MM.1S (cell line): ENCODE results near the gene CDHR1.

Source experiments
- DNase-seq: peaks from one replicate; pipeline ENCODE4 v3.0.0-alpha.2; 2015
- H2AFZ ChIP-seq: fragments of 300-600 bp; sonication (generic); 2 replicates; pipeline ENCODE4 v1.6.0; 2016; ENCODE audit warnings: antibody characterized with exemption, low read length
- H3F3A ChIP-seq: fragments of 300-600 bp; sonication (generic); 2 replicates; pipeline ENCODE4 v1.6.1; 2016; ENCODE audit warnings: mild to moderate bottlenecking, antibody characterized with exemption, low read length, moderate library complexity, mixed read lengths; ENCODE audit not compliant: insufficient read depth
- H3K27ac ChIP-seq: fragments of 300-600 bp; sonication (generic); 2 replicates; pipeline ENCODE4 v1.5.1; 2016; ENCODE audit warnings: mild to moderate bottlenecking, low read length
- H3K27me3 ChIP-seq: fragments of 300-600 bp; sonication (generic); replicated peaks from 2 replicates; pipeline ENCODE4 v1.6.0; 2016; ENCODE audit warnings: low read length; ENCODE audit not compliant: insufficient read depth
- H3K36me3 ChIP-seq: fragments of 300-600 bp; sonication (generic); replicated peaks from 2 replicates; pipeline ENCODE4 v1.6.1; 2016; ENCODE audit warnings: mild to moderate bottlenecking, low read length, mixed read lengths; ENCODE audit not compliant: insufficient read depth
- H3K4me1 ChIP-seq: fragments of 300-600 bp; sonication (generic); 2 replicates; pipeline ENCODE4 v1.6.1; 2016; ENCODE audit warnings: low read length, mixed read lengths
- H3K4me2 ChIP-seq: fragments of 300-600 bp; sonication (generic); 2 replicates; pipeline ENCODE4 v1.6.0; 2016; ENCODE audit warnings: low read depth, low read length
- H3K4me3 ChIP-seq: fragments of 300-600 bp; sonication (generic); 2 replicates; pipeline ENCODE4 v1.5.1; 2016; ENCODE audit warnings: low read length, mixed read lengths
- H3K79me2 ChIP-seq: fragments of 300-600 bp; sonication (generic); 2 replicates; pipeline ENCODE4 v1.6.1; 2016; ENCODE audit warnings: mixed run types, low read length, mixed read lengths
- H3K9ac ChIP-seq: fragments of 300-600 bp; sonication (generic); 2 replicates; pipeline ENCODE4 v1.6.1; 2016; ENCODE audit warnings: low read length, mixed read lengths
- H3K9me2 ChIP-seq: fragments of 300-600 bp; sonication (generic); replicated peaks from 2 replicates; pipeline ENCODE4 v1.6.1; 2016; ENCODE audit warnings: mild to moderate bottlenecking, low read length, mixed read lengths; ENCODE audit not compliant: insufficient read depth
- H3K9me3 ChIP-seq: fragments of 300-600 bp; sonication (generic); replicated peaks from 2 replicates; pipeline ENCODE4 v1.6.1; 2016; ENCODE audit warnings: mild to moderate bottlenecking, low read length, mixed read lengths; ENCODE audit not compliant: insufficient read depth
- H4K20me1 ChIP-seq: fragments of 300-600 bp; sonication (generic); 2 replicates; pipeline ENCODE4 v1.6.1; 2016; ENCODE audit warnings: mild to moderate bottlenecking, low read length, moderate library complexity, mixed read lengths; ENCODE audit not compliant: insufficient read depth
- CTCF ChIP-seq: fragments of 300-600 bp; sonication (generic); IDR thresholded peaks from 2 replicates; pipeline ENCODE4 v1.5.1; 2016; ENCODE audit warnings: antibody characterized with exemption, low read length, mixed read lengths
- EZH2 ChIP-seq: fragments of 300-600 bp; sonication (generic); optimal IDR thresholded peaks from 2 replicates; pipeline ENCODE3; 2017; ENCODE audit warnings: low read depth, mild to moderate bottlenecking, antibody characterized with exemption, low read length, mixed read lengths
- EZH2phosphoT487 ChIP-seq: fragments of 300-600 bp; sonication (generic); IDR thresholded peaks from 2 replicates; pipeline ENCODE4 v1.6.1; 2018; ENCODE audit warnings: antibody characterized with exemption, low read length

CDHR1 gene

GRCh38 chr10:84175436-84175835 lies 18.9 kb upstream of the CDHR1 start:
- Histone ChIP-seq H3F3A (no peaks in the 10 kb centered on the region), H3K27me3 (no peaks in the 10 kb centered on the region), H3K4me3 (no peak overlapping the region), H3K27ac (no peak overlapping the region), H3K9me3 (no peaks in the 10 kb centered on the region), H4K20me1 (no peaks in the 10 kb centered on the region), H3K4me1 (peaks cover 19% of the 10 kb centered on the region; the same call in 1 of the 2 replicates), H3K9me2 (no peaks in the 10 kb centered on the region), H3K36me3 (no peaks in the 10 kb centered on the region), H3K4me2 (no peak overlapping the region), H3K9ac (no peak overlapping the region), H2AFZ (no peak overlapping the region), H3K79me2 (no peaks in the 10 kb centered on the region)
- TF ChIP-seq EZH2 (no peak), EZH2phosphoT487 (no peak), CTCF (no peak)
- no peak for DNase-seq

GRCh38 chr10:84176351-84176750 lies 18.0 kb upstream of the CDHR1 start:
- no peak overlapping the region for H3K4me2 ChIP-seq
- no peaks in the 10 kb centered on the region for H3K36me3 ChIP-seq
- H3F3A ChIP-seq: no peaks in the 10 kb centered on the region
- no peaks in the 10 kb centered on the region for H4K20me1 ChIP-seq
- H3K27me3 ChIP-seq: no peaks in the 10 kb centered on the region
- DNase-seq: no peak
- no peak overlapping the region for H3K4me3 ChIP-seq
- no peaks in the 10 kb centered on the region for H3K9me3 ChIP-seq
- H3K27ac ChIP-seq: no peak overlapping the region
- H3K4me1 ChIP-seq: peaks cover 18% of the 10 kb centered on the region; the same call in 1 of the 2 replicates
- H3K79me2 ChIP-seq: no peaks in the 10 kb centered on the region
- TF ChIP-seq EZH2: no peak
- no peak for TF ChIP-seq EZH2phosphoT487
- TF ChIP-seq CTCF: no peak
- no peak overlapping the region for H2AFZ ChIP-seq
- H3K9ac ChIP-seq: no peak overlapping the region
- H3K9me2 ChIP-seq: no peaks in the 10 kb centered on the region

- no peaks in the 10 kb centered on the region for H4K20me1 ChIP-seq
- H3K4me2 ChIP-seq: no peak overlapping the region
- DNase-seq: no peak
- no peak overlapping the region for H3K9ac ChIP-seq
- H3K9me2 ChIP-seq: no peaks in the 10 kb centered on the region
- TF ChIP-seq EZH2 (no peak), EZH2phosphoT487 (no peak), CTCF (no peak)
- no peaks in the 10 kb centered on the region for H3F3A ChIP-seq
- H3K27me3 ChIP-seq: no peaks in the 10 kb centered on the region
- H3K36me3 ChIP-seq: no peaks in the 10 kb centered on the region
- peaks cover 16% of the 10 kb centered on the region; the same call in 1 of the 2 replicates for H3K4me1 ChIP-seq
- H3K9me3 ChIP-seq: no peaks in the 10 kb centered on the region
- no peak overlapping the region for H3K27ac ChIP-seq
- no peak overlapping the region for H2AFZ ChIP-seq
- H3K79me2 ChIP-seq: no peaks in the 10 kb centered on the region
- H3K4me3 ChIP-seq: no peak overlapping the region
These were observed 17.4 kb upstream of the CDHR1 start for GRCh38 chr10:84176836-84177474.
